ENCODE data around the gene PHACTR1. TPM values are rescaled to one million over a fixed set of nuclear protein-coding genes. Genes with fewer than 3 reads are reported as not detected.

Gene PHACTR1
- polyA plus RNA-seq (2013, experiment 1 of 2), result 9.4 TPM
- 9.9 TPM for polyA plus RNA-seq (2013, experiment 2 of 2)

DNA sequence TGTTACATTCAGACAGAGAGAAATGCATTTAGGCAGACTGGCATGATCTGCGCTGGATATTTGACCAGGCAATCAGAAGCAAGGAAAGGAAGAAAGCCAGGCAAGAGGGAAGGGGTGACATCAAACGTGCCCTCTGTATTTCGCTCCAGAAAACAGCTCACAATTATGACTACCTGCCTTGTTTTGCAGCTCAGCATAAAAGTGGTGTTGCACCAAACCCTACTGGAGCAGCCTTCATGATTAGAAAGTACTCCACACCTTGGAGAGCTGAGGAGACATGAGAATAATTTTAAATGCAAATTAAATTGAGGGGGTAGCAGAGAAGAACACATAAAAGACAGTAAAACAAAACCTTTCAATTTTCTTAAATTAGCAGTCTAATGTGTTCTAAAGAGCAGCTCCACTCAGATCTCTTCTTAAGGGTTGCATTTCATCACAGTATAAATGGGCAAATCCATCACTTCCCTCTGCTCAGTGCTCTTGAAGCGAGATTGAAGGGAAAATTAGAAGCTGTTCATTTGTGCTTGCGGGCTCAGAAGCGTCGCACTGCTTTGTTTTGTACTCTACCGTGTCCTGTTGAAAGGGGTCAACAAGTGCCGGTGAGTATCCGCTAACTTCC, at the start of gene PHACTR1:
Gene PHACTR1, plus strand, starts transcription at position 470 of the 619 bp plus-strand sequence.
- Histone ChIP-seq H3K4me3 (ENCODE audit: low read length in 2 of 2) (no peak within 1 kb of the TSS), H2BK12ac (ENCODE audit: low read length) (no peak within 1 kb of the TSS), H3K18ac (ENCODE audit: low read length) (no peak within 1 kb of the TSS), H2BK5ac (ENCODE audit: low read length) (no peak within 1 kb of the TSS), H3K14ac (ENCODE audit: low read length) (no peak within 1 kb of the TSS), H4K8ac (ENCODE audit: low read depth, low read length) (no peak within 1 kb of the TSS), H3K36me3 (replicated peaks in 1 of 2; ENCODE audit: control insufficient read depth in 2 of 2, insufficient read depth in 2 of 2, low read length in 2 of 2) (no peaks in the 10 kb centered on the region), H2AK5ac (ENCODE audit: low read depth, low read length) (no peak within 1 kb of the TSS), H3K9me3 (replicated peaks in 1 of 2; ENCODE audit: control insufficient read depth in 2 of 2, insufficient read depth in 1 of 2, low read depth in 1 of 2, low read length in 2 of 2) (no peaks in the 10 kb centered on the region), H2AFZ (ENCODE audit: low read length) (no peak within 1 kb of the TSS), H4K91ac (ENCODE audit: low read depth, low read length, poor library complexity) (no peak within 1 kb of the TSS), H2BK15ac (ENCODE audit: low read length) (no peak within 1 kb of the TSS), H3K79me1 (ENCODE audit: low read depth, low read length) (no peaks in the 10 kb centered on the region), H3K23ac (ENCODE audit: low read depth, low read length, poor library complexity) (no peak within 1 kb of the TSS), H3K9ac (ENCODE audit: low read depth, low read length, poor library complexity) (no peak within 1 kb of the TSS), H3K27ac (replicated peaks; ENCODE audit: low read length) (no peak within 1 kb of the TSS), H3K27me3 (ENCODE audit: control insufficient read depth in 3 of 3, insufficient read depth in 3 of 3, low read depth in 1 of 3, low read length in 3 of 3) (no peaks in the 10 kb centered on the region), H3K4me1 (ENCODE audit: control insufficient read depth in 2 of 2, insufficient read depth in 1 of 2, low read depth in 1 of 2, low read length in 2 of 2) (peaks cover 0 to 4% of the 10 kb centered on the region in 2 donors), H3K4ac (ENCODE audit: low read length) (no peak within 1 kb of the TSS), H3K4me2 (ENCODE audit: insufficient read depth, low read length, poor library complexity, severe bottlenecking) (no peak within 1 kb of the TSS), H2BK120ac (ENCODE audit: low read depth, low read length) (no peak within 1 kb of the TSS)
- no CpG with 5 or more reads among the region's 10 CpGs for WGBS, 2 donors (ENCODE audit: extremely low coverage in 2 of 2, insufficient read length in 2 of 2, insufficient replicate concordance in 1 of 2)
- DNase-seq (ENCODE audit: low spot score), result no peak

DNA sequence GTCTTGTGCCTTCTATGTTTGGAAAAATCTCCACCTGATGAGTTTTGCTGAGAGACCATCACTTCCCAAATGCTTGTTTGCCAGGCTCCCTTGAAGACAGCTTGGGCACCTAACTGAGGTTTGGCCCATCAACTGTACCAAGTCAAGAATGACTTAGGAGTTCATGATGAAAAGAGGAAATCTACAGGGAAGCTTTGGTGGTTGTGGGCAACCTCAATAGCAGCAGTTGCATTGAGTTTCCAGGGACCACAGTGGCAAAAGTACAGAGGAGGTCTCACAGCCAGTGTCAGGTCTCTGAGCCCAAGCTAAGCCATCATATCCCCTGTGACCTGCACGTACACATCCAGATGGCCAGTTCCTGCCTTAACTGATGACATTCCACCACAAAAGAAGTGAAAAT, 49.7 kb upstream of the PHACTR1 start:
- Histone ChIP-seq H3K4me1 (ENCODE audit: control insufficient read depth in 2 of 2, insufficient read depth in 1 of 2, low read depth in 1 of 2, low read length in 2 of 2) (no peaks in the 10 kb centered on the region), H3K79me1 (ENCODE audit: low read depth, low read length) (no peaks in the 10 kb centered on the region), H2AK5ac (ENCODE audit: low read depth, low read length) (no peak overlapping the region), H4K8ac (ENCODE audit: low read depth, low read length) (no peak overlapping the region), H2AFZ (ENCODE audit: low read length) (no peak overlapping the region), H3K4ac (ENCODE audit: low read length) (no peak overlapping the region), H2BK15ac (ENCODE audit: low read length) (no peak overlapping the region), H3K4me3 (ENCODE audit: low read length in 2 of 2) (no peak overlapping the region), H4K91ac (ENCODE audit: low read depth, low read length, poor library complexity) (no peak overlapping the region), H3K9ac (ENCODE audit: low read depth, low read length, poor library complexity) (no peak overlapping the region), H3K14ac (ENCODE audit: low read length) (no peak overlapping the region), H3K4me2 (ENCODE audit: insufficient read depth, low read length, poor library complexity, severe bottlenecking) (no peak overlapping the region), H3K27me3 (ENCODE audit: control insufficient read depth in 3 of 3, insufficient read depth in 3 of 3, low read depth in 1 of 3, low read length in 3 of 3) (no peaks in the 10 kb centered on the region), H2BK120ac (ENCODE audit: low read depth, low read length) (no peak overlapping the region), H3K23ac (ENCODE audit: low read depth, low read length, poor library complexity) (no peak overlapping the region), H3K27ac (replicated peaks; ENCODE audit: low read length) (no peak overlapping the region), H3K18ac (ENCODE audit: low read length) (no peak overlapping the region), H2BK12ac (ENCODE audit: low read length) (no peak overlapping the region), H2BK5ac (ENCODE audit: low read length) (no peak overlapping the region), H3K9me3 (replicated peaks in 1 of 2; ENCODE audit: control insufficient read depth in 2 of 2, insufficient read depth in 1 of 2, low read depth in 1 of 2, low read length in 2 of 2) (no peaks in the 10 kb centered on the region), H3K36me3 (replicated peaks in 1 of 2; ENCODE audit: control insufficient read depth in 2 of 2, insufficient read depth in 2 of 2, low read length in 2 of 2) (no peaks in the 10 kb centered on the region)
- DNase-seq (ENCODE audit: low spot score), result no peak
- no CpG with 5 or more reads among the region's 1 CpG for WGBS, 2 donors (ENCODE audit: extremely low coverage in 2 of 2, insufficient read length in 2 of 2, insufficient replicate concordance in 1 of 2)

DNA sequence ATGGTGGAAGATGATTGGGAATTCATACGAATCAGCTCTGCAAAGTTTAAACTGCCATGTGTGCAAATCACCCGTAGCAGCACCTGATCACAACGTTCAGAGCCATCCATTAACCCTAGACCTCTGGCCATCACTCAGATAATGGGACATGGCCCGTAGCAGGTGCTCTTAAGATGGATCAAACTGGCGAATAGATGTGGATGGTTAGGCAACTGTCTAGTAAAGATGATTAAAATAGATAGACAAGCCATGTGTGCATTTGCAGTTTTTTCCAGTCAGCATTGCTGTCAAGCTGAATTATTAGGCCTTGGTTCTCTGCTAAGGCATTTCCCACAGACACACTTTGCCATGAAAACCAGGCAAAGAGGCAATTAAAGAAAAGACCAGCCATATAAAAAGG, 40.6 kb upstream of the PHACTR1 start:
- no peak overlapping the region for H3K9ac ChIP-seq (ENCODE audit: low read depth, low read length, poor library complexity)
- no peak overlapping the region for H3K4me2 ChIP-seq (ENCODE audit: insufficient read depth, low read length, poor library complexity, severe bottlenecking)
- no peak overlapping the region for H3K14ac ChIP-seq (ENCODE audit: low read length)
- no peaks in the 10 kb centered on the region for H3K79me1 ChIP-seq (ENCODE audit: low read depth, low read length)
- H3K27ac ChIP-seq (replicated peaks; ENCODE audit: low read length), result no peak overlapping the region
- H2BK5ac ChIP-seq (ENCODE audit: low read length), result no peak overlapping the region
- peaks cover 0 to 2% of the 10 kb centered on the region in 2 donors for H3K4me1 ChIP-seq (ENCODE audit: control insufficient read depth in 2 of 2, insufficient read depth in 1 of 2, low read depth in 1 of 2, low read length in 2 of 2)
- H3K4ac ChIP-seq (ENCODE audit: low read length), result no peak overlapping the region
- no CpG with 5 or more reads among the region's 5 CpGs for WGBS, 2 donors (ENCODE audit: extremely low coverage in 2 of 2, insufficient read length in 2 of 2, insufficient replicate concordance in 1 of 2)
- H2BK15ac ChIP-seq (ENCODE audit: low read length), result no peak overlapping the region
- H3K36me3 ChIP-seq (replicated peaks in 1 of 2; ENCODE audit: control insufficient read depth in 2 of 2, insufficient read depth in 2 of 2, low read length in 2 of 2), result no peaks in the 10 kb centered on the region
- no peak overlapping the region for H2AK5ac ChIP-seq (ENCODE audit: low read depth, low read length)
- H2BK120ac ChIP-seq (ENCODE audit: low read depth, low read length), result no peak overlapping the region
- no peak for DNase-seq (ENCODE audit: low spot score)
- H3K18ac ChIP-seq (ENCODE audit: low read length), result no peak overlapping the region
- no peak overlapping the region for H4K8ac ChIP-seq (ENCODE audit: low read depth, low read length)
- H3K4me3 ChIP-seq (ENCODE audit: low read length in 2 of 2), result no peak overlapping the region
- H3K27me3 ChIP-seq (ENCODE audit: control insufficient read depth in 3 of 3, insufficient read depth in 3 of 3, low read depth in 1 of 3, low read length in 3 of 3), result no peaks in the 10 kb centered on the region
- H3K9me3 ChIP-seq (replicated peaks in 1 of 2; ENCODE audit: control insufficient read depth in 2 of 2, insufficient read depth in 1 of 2, low read depth in 1 of 2, low read length in 2 of 2), result no peaks in the 10 kb centered on the region
- no peak overlapping the region for H3K23ac ChIP-seq (ENCODE audit: low read depth, low read length, poor library complexity)
- no peak overlapping the region for H4K91ac ChIP-seq (ENCODE audit: low read depth, low read length, poor library complexity)
- H2BK12ac ChIP-seq (ENCODE audit: low read length), result no peak overlapping the region
- no peak overlapping the region for H2AFZ ChIP-seq (ENCODE audit: low read length)

DNA sequence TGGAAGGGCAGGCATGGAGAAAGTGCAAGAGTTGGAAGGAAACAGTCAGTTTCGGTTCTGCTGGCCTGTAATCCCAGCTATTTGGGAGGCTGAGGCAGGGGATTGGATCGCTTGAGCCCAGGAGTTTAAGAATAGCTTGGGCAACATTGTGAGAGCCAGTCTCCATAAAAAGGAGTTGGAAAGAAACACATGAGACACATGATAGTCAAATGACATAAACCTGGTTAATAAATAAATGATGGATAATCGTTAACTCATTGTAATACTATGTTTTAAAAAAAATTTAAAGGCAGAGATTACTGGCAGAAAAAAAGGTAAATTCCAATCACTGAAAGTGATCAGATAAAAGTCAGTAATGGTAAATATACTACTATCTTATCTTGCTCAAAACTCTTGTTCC, 37.2 kb upstream of the PHACTR1 start:
- H3K14ac ChIP-seq (ENCODE audit: low read length), result no peak overlapping the region
- no peak overlapping the region for H3K4ac ChIP-seq (ENCODE audit: low read length)
- H4K8ac ChIP-seq (ENCODE audit: low read depth, low read length), result no peak overlapping the region
- no peak overlapping the region for H2BK5ac ChIP-seq (ENCODE audit: low read length)
- no peak overlapping the region for H2BK15ac ChIP-seq (ENCODE audit: low read length)
- no peak overlapping the region for H2BK120ac ChIP-seq (ENCODE audit: low read depth, low read length)
- H4K91ac ChIP-seq (ENCODE audit: low read depth, low read length, poor library complexity), result no peak overlapping the region
- H3K18ac ChIP-seq (ENCODE audit: low read length), result no peak overlapping the region
- H2AFZ ChIP-seq (ENCODE audit: low read length), result no peak overlapping the region
- H3K4me2 ChIP-seq (ENCODE audit: insufficient read depth, low read length, poor library complexity, severe bottlenecking), result no peak overlapping the region
- no peak overlapping the region for H2AK5ac ChIP-seq (ENCODE audit: low read depth, low read length)
- H3K27me3 ChIP-seq (ENCODE audit: control insufficient read depth in 3 of 3, insufficient read depth in 3 of 3, low read depth in 1 of 3, low read length in 3 of 3), result no peaks in the 10 kb centered on the region
- no peak overlapping the region for H3K9ac ChIP-seq (ENCODE audit: low read depth, low read length, poor library complexity)
- H3K36me3 ChIP-seq (replicated peaks in 1 of 2; ENCODE audit: control insufficient read depth in 2 of 2, insufficient read depth in 2 of 2, low read length in 2 of 2), result no peaks in the 10 kb centered on the region
- H2BK12ac ChIP-seq (ENCODE audit: low read length), result no peak overlapping the region
- no peaks in the 10 kb centered on the region for H3K4me1 ChIP-seq (ENCODE audit: control insufficient read depth in 2 of 2, insufficient read depth in 1 of 2, low read depth in 1 of 2, low read length in 2 of 2)
- H3K79me1 ChIP-seq (ENCODE audit: low read depth, low read length), result no peaks in the 10 kb centered on the region
- WGBS, 2 donors (ENCODE audit: extremely low coverage in 2 of 2, insufficient read length in 2 of 2, insufficient replicate concordance in 1 of 2), result no CpG with 5 or more reads among the region's 3 CpGs
- no peaks in the 10 kb centered on the region for H3K9me3 ChIP-seq (replicated peaks in 1 of 2; ENCODE audit: control insufficient read depth in 2 of 2, insufficient read depth in 1 of 2, low read depth in 1 of 2, low read length in 2 of 2)
- H3K27ac ChIP-seq (replicated peaks; ENCODE audit: low read length), result no peak overlapping the region
- H3K23ac ChIP-seq (ENCODE audit: low read depth, low read length, poor library complexity), result no peak overlapping the region
- no peak overlapping the region for H3K4me3 ChIP-seq (ENCODE audit: low read length in 2 of 2)
- no peak for DNase-seq (ENCODE audit: low spot score)
